ENCODE measurements around the gene GPS1.

Gene GPS1

GRCh38 chr17:82092995-82093751 lies 41.5 kb downstream of the GPS1 start:
- Histone ChIP-seq H3K4me3 (ENCODE audit: low read depth, low read length, poor library complexity, severe bottlenecking) (no peak overlapping the region), H4K20me1 (ENCODE audit: insufficient read depth, low read length) (no peaks in the 10 kb centered on the region), H3K27ac (ENCODE audit: low read depth, low read length, poor library complexity, severe bottlenecking) (no peak overlapping the region), H3K36me3 (ENCODE audit: insufficient read depth, low read length) (peaks cover 81% of the 10 kb centered on the region), H3K4me1 (ENCODE audit: insufficient read depth, low read length, severe bottlenecking) (peaks cover 14% of the 10 kb centered on the region), H3K9ac (ENCODE audit: low read length) (no peak overlapping the region), H3K4me2 (ENCODE audit: low read length) (no peak overlapping the region), H3F3A (ENCODE audit: insufficient read depth, low read length) (no peaks in the 10 kb centered on the region), H3K9me3 (ENCODE audit: low read length) (no peaks in the 10 kb centered on the region), H3K79me2 (ENCODE audit: insufficient read depth, low read length) (peaks cover 19% of the 10 kb centered on the region), H2AFZ (ENCODE audit: low read length) (no peak overlapping the region), H3K9me2 (ENCODE audit: low read depth, low read length) (no peaks in the 10 kb centered on the region), H3K27me3 (ENCODE audit: insufficient read depth, low read length) (no peaks in the 10 kb centered on the region)
- no peak for TF ChIP-seq CTCF (IDR thresholded peaks at IDR 0.05; ENCODE audit: low read length)
- no peak for TF ChIP-seq EZH2 (IDR thresholded peaks at IDR 0.05; ENCODE audit: borderline replicate concordance, low read length)

GRCh38 chr17:82094931-82095776 lies 43.5 kb downstream of the GPS1 start:
- H3K79me2 ChIP-seq (ENCODE audit: insufficient read depth, low read length) = peaks cover 19% of the 10 kb centered on the region
- no peak overlapping the region for H3K9ac ChIP-seq (ENCODE audit: low read length)
- H2AFZ ChIP-seq (ENCODE audit: low read length) = no peak overlapping the region
- no peaks in the 10 kb centered on the region for H4K20me1 ChIP-seq (ENCODE audit: insufficient read depth, low read length)
- H3K9me2 ChIP-seq (ENCODE audit: low read depth, low read length) = no peaks in the 10 kb centered on the region
- H3K27me3 ChIP-seq (ENCODE audit: insufficient read depth, low read length) = no peaks in the 10 kb centered on the region
- no peaks in the 10 kb centered on the region for H3K9me3 ChIP-seq (ENCODE audit: low read length)
- H3K27ac ChIP-seq (ENCODE audit: low read depth, low read length, poor library complexity, severe bottlenecking) = no peak overlapping the region
- peaks cover 27% of the 10 kb centered on the region for H3K4me1 ChIP-seq (ENCODE audit: insufficient read depth, low read length, severe bottlenecking)
- TF ChIP-seq CTCF (IDR thresholded peaks at IDR 0.05; ENCODE audit: low read length) (no peak), EZH2 (IDR thresholded peaks at IDR 0.05; ENCODE audit: borderline replicate concordance, low read length) (no peak)
- H3K4me3 ChIP-seq (ENCODE audit: low read depth, low read length, poor library complexity, severe bottlenecking) = peak overlapping the region; percentile 97
- H3K36me3 ChIP-seq (ENCODE audit: insufficient read depth, low read length) = peaks cover 61% of the 10 kb centered on the region
- no peaks in the 10 kb centered on the region for H3F3A ChIP-seq (ENCODE audit: insufficient read depth, low read length)
- H3K4me2 ChIP-seq (ENCODE audit: low read length) = no peak overlapping the region

- Histone ChIP-seq H3K9ac (ENCODE audit: low read length) (peak overlapping the region; percentile 100; the same call in 1 of the 2 replicates), H3K79me2 (ENCODE audit: insufficient read depth, low read length) (peaks cover 19% of the 10 kb centered on the region), H3K27ac (ENCODE audit: low read depth, low read length, poor library complexity, severe bottlenecking) (no peak overlapping the region), H2AFZ (ENCODE audit: low read length) (no peak overlapping the region), H3K36me3 (ENCODE audit: insufficient read depth, low read length) (peaks cover 52% of the 10 kb centered on the region), H3K4me3 (ENCODE audit: low read depth, low read length, poor library complexity, severe bottlenecking) (peak overlapping the region; percentile 97), H3K9me3 (ENCODE audit: low read length) (no peaks in the 10 kb centered on the region), H4K20me1 (ENCODE audit: insufficient read depth, low read length) (no peaks in the 10 kb centered on the region), H3K4me1 (ENCODE audit: insufficient read depth, low read length, severe bottlenecking) (peaks cover 36% of the 10 kb centered on the region), H3F3A (ENCODE audit: insufficient read depth, low read length) (no peaks in the 10 kb centered on the region), H3K4me2 (ENCODE audit: low read length) (peak overlapping the region; percentile 73), H3K27me3 (ENCODE audit: insufficient read depth, low read length) (no peaks in the 10 kb centered on the region), H3K9me2 (ENCODE audit: low read depth, low read length) (no peaks in the 10 kb centered on the region)
- TF ChIP-seq EZH2 (IDR thresholded peaks at IDR 0.05; ENCODE audit: borderline replicate concordance, low read length) = no peak
- no peak for TF ChIP-seq CTCF (IDR thresholded peaks at IDR 0.05; ENCODE audit: low read length)
These were observed 44.3 kb downstream of the GPS1 start for GRCh38 chr17:82095777-82096708.
